Body of pancreas (tissue), 4 donors: ENCODE results near the gene RAB11FIP3. TPM values are rescaled to one million over a fixed set of nuclear protein-coding genes. Genes with fewer than 3 reads are reported as not detected.

ENCODE experiments used
- ATAC-seq: fragments of 150-250 bp; one replicate; pipeline ENCODE4 v1.9.1; 2016
- DNase-seq, 4 donors: peaks; one replicate each; pipeline ENCODE4 v3.0.0-alpha.2; 2019
- H3K27ac ChIP-seq, 4 donors: fragments of 200-600 bp; sonication (generic); 1 replicate in 3 of 4; 2 replicates in 1 of 4; pipeline versions ENCODE4 v1.5.1 to v1.6.1; 2016 to 2019; ENCODE audit warnings: mild to moderate bottlenecking in 1 of 4, mixed read lengths in 1 of 4, moderate library complexity in 1 of 4
- H3K27me3 ChIP-seq, 2 donors: fragments of 200-600 bp; sonication (generic); one replicate each; pipeline ENCODE4 v1.6.0; 2016; ENCODE audit warnings: mild to moderate bottlenecking in 1 of 2
- H3K36me3 ChIP-seq, 2 donors: fragments of 200-600 bp; sonication (generic); replicated peaks in 1 of 2; 2 replicates each; pipeline ENCODE4 v1.5.1; 2016; ENCODE audit warnings: low read depth in 2 of 2; ENCODE audit not compliant: insufficient read depth in 1 of 2
- H3K4me1 ChIP-seq: fragments of 200-600 bp; sonication (generic); one replicate; pipeline ENCODE4 v1.6.0; 2016
- H3K4me3 ChIP-seq, 2 donors: fragments of 200-600 bp; sonication (generic); 1 replicate in 1 of 2; 2 replicates in 1 of 2; pipeline ENCODE4 v1.5.1; 2016 to 2019
- H3K9me3 ChIP-seq, 3 donors: fragments of 200-600 bp; sonication (generic); 1 replicate in 2 of 3; 2 replicates in 1 of 3; pipeline ENCODE4 v1.5.1; 2016
- POLR2A ChIP-seq, 3 donors: fragments of 450-650 bp; IDR thresholded peaks; one replicate each; pipeline ENCODE4 v1.6.1; 2016; ENCODE audit warnings: antibody characterized with exemption in 3 of 3, mild to moderate bottlenecking in 2 of 3
- WGBS, 2 donors: methylation state at CpG; one replicate each; pipeline ENCODE4 v1.1.5; 2017; 5-methylcytosine and 5-hydroxymethylcytosine counted together
- intact Hi-C: fragments of 100-400 bp; cut with DNase I; formaldehyde crosslinking; loops from one replicate; pipeline ENCODE4 v1.15.1; 2023
- total RNA-seq, 2 donors: library from RNA; depleted of rRNA; stranded (reverse); fragments of >200 nt; gene quantifications; one replicate each; pipeline ENCODE4 v1.1.0, GENCODE V29; 2016
- TF ChIP-seq, protein P1 (sequence below), 7 experiments: fragments of 450-650 bp in 4 of 7; fragments of 200-600 bp in 3 of 7; sonication (generic) in 3 of 7; IDR thresholded peaks; one replicate each; pipeline ENCODE4 v1.5.1; 2016 to 2019; ENCODE audit warnings: antibody characterized with exemption in 7 of 7

RAB11FIP3 gene
- total RNA-seq, 2 donors from 2014 or later: 50.1 to 122 TPM

DNA sequence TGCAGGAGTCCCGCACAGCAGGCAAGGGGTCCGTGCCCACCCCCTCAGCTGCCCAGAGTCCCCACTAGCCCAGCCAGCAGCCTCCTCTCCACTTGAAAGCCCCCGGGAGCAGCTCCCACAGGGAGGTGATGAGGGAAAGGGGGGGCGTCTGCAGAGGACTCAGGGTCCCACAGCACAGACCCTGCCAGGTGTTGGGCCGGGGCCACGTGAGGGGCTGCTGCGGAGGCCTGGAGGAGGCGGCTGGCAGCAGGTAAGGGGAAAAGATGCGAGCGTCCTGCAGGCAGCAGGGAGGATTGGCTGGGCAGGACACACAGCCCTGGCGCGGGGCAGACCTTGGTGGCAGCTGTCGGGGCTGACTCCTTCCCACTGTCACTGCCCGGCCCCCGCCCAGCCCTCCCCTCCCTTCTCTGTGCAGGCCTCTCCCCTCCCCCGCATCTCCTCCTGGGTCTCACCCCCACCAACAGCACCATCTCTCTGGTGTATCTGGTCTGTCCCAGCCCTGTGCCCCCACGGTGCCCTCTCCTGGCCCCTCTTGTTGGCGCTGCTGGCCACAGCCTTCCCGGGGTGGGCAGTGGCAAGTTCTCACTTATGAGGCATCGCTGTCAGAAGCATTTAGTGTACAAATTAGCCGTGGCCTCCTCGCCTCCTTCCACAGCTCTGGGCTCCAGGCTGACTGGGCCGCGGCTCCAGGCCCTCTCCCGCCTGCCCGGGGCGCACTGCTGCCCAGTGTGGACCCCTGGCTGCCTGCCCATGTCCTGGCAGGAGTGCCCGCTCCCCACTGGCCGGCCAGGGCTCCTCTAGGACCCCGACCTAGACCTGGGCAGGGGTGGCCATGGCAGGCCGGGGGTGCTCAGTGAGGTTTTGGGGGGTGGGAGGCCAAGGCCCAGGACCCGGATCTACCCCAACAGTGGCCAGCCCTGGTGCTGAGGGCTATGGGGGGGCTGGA lies 130.4 kb downstream of the RAB11FIP3 start:
- H3K9me3 ChIP-seq: no peaks in the 10 kb centered on the region
- intact Hi-C loops: no loop called here
- H3K4me3 ChIP-seq: no peak overlapping the region
- ATAC-seq (no peak), DNase-seq (no peak)
- H3K27ac ChIP-seq: no peak overlapping the region
- peaks cover 4 to 7% of the 10 kb centered on the region in 2 donors for H3K36me3 ChIP-seq
- TF ChIP-seq, protein P1, sequence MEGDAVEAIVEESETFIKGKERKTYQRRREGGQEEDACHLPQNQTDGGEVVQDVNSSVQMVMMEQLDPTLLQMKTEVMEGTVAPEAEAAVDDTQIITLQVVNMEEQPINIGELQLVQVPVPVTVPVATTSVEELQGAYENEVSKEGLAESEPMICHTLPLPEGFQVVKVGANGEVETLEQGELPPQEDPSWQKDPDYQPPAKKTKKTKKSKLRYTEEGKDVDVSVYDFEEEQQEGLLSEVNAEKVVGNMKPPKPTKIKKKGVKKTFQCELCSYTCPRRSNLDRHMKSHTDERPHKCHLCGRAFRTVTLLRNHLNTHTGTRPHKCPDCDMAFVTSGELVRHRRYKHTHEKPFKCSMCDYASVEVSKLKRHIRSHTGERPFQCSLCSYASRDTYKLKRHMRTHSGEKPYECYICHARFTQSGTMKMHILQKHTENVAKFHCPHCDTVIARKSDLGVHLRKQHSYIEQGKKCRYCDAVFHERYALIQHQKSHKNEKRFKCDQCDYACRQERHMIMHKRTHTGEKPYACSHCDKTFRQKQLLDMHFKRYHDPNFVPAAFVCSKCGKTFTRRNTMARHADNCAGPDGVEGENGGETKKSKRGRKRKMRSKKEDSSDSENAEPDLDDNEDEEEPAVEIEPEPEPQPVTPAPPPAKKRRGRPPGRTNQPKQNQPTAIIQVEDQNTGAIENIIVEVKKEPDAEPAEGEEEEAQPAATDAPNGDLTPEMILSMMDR (IDR thresholded peaks at IDR 0.05): no peak
- TF ChIP-seq POLR2A (IDR thresholded peaks at IDR 0.05): no peak
- peaks cover 10% of the 10 kb centered on the region for H3K4me1 ChIP-seq
- H3K27me3 ChIP-seq: no peaks in the 10 kb centered on the region
- 67 to 75% methylated on average over 5 to 32 of the region's 32 CpGs for WGBS, 2 donors

DNA sequence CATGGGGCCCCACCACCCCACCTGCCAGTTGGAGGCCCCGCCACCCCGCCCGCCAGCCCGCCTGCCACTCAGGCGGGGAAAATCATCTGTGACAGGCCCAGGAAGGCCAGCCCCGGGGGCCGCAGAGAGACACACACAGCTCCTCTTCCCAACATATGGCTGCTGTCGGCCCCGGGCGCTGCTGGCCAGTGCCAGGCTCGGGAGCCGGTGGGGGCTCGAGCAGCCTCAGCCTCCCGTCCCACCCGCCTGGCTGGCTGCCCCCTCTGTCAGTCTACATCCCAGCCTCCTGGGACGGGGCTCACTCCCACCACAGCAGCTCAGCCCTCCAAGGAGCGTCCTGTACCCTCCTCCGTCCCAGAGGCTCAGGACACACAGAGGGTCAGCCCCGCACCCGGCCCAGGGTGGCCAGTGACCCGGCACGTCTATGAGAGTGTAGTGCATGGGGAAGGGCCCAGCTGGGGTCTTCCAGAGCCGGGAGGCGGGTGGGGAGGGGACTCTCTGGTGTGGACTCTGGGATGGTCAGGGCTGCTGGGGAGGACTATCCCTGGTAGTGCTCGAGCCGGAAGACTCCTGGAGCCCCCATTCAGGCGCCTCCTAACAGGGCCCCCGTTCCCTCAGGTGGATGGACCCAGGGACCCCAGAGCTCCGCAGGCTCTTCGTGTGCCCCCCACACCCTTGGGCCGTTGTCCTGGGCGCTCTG lies 131.2 kb downstream of the RAB11FIP3 start:
- WGBS, 2 donors: 87 to 90% methylated on average over 18 to 32 of the region's 32 CpGs
- ATAC-seq (no peak), DNase-seq (no peak)
- H3K27ac ChIP-seq: no peak overlapping the region
- peaks cover 19% of the 10 kb centered on the region for H3K4me1 ChIP-seq
- H3K27me3 ChIP-seq: no peaks in the 10 kb centered on the region
- no peaks in the 10 kb centered on the region for H3K9me3 ChIP-seq
- TF ChIP-seq POLR2A (IDR thresholded peaks at IDR 0.05): no peak
- TF ChIP-seq, protein P1 (IDR thresholded peaks at IDR 0.05): no peak
- no peak overlapping the region for H3K4me3 ChIP-seq
- H3K36me3 ChIP-seq: peaks cover 4% of the 10 kb centered on the region in 2 donors
- intact Hi-C loops: no loop called here

DNA sequence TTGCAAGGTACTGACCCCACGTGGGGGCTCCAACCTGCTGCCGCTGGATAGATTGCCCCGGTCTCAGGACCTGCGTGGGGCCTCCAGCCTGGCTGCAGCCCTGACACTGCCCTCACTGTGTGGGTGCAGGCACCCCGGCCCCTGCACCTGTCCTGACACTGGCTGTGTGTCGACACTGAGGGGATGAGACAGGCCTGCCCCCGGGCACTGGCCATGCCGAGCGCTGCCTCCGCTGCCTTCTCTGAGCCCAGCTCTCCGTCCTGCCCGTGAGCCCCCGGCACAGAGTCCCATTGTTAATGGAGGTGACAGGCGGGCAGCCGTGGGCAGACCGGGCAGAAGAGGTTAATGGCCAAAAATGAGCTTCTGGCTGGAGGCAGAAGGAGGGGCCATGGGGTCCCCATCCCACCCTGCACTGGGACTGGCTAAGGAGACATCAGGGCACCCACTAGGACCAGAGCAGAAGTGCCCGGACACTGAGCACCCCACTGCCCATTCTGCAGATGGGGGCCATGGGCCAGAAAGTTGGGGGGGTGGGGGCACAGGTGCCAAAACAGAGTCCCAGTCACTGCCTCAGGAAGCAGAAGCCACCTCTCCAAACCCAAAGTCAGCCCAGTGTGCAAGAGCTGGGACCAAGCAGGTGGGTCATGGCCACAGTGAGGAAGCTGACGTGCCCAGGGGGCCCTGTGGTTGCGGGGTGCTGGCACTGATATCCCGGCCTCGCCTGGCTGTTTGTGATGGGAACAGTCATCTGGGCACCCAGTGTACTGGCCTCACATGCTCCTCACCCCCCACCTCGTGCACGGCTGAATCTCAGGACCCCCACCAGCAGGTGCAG lies 132.2 kb downstream of the RAB11FIP3 start:
- Histone ChIP-seq H3K36me3 (no peaks in the 10 kb centered on the region), H3K4me1 (peaks cover 22% of the 10 kb centered on the region), H3K9me3 (no peaks in the 10 kb centered on the region), H3K27ac (no peak overlapping the region), H3K4me3 (no peak overlapping the region), H3K27me3 (no peaks in the 10 kb centered on the region)
- intact Hi-C loops: no loop called here
- TF ChIP-seq, protein P1 (IDR thresholded peaks at IDR 0.05): no peak
- TF ChIP-seq POLR2A (IDR thresholded peaks at IDR 0.05): no peak
- ATAC-seq (no peak), DNase-seq (no peak)
- WGBS, 2 donors: 76 to 78% methylated on average over 13 to 23 of the region's 23 CpGs

DNA sequence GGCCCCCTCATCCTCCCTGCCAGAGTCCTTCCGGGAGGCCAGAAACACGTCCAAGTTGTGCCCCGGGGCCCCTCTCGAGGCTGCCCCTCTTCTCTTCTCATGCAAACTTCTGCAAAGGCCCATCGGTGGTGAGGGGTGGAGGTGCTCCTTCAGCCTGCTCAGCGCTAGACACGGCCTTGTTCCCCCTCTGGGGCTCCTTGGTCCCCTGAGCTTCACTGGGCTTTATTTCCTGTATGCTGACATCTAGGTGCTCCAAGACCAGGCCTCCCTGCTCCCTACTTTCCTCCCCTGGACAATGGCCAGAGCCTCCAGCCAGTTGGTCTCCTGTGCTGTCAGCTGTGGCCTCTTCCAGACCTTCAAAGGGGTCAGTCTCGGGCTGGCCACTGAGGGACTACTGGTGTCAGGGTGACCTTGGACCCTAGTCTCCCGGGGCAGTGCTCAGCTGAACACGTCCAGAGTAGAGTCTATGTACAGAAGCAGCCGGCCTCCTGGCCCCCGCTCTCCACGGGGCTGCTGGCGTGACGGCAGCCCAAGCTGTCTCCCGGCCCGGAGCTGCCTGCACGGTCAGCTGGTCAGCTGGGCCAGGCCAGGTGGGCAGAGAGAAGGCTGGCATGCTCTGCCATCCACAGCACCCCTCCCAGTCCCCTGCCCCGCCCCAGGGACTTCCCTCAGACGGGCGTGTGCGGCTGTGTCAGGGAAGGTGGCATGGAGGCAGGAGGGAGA lies 133.0 kb downstream of the RAB11FIP3 start:
- H3K9me3 ChIP-seq: no peaks in the 10 kb centered on the region
- H3K4me1 ChIP-seq: peaks cover 22% of the 10 kb centered on the region
- TF ChIP-seq POLR2A (IDR thresholded peaks at IDR 0.05): no peak
- TF ChIP-seq, protein P1 (IDR thresholded peaks at IDR 0.05): no peak
- intact Hi-C loops: no loop called here
- ATAC-seq (no peak), DNase-seq (no peak)
- H3K27ac ChIP-seq: no peak overlapping the region
- 56 to 75% methylated on average over 7 to 18 of the region's 22 CpGs for WGBS, 2 donors
- no peak overlapping the region for H3K4me3 ChIP-seq
- H3K27me3 ChIP-seq: no peaks in the 10 kb centered on the region
- no peaks in the 10 kb centered on the region for H3K36me3 ChIP-seq
